ENCODE data around the gene SH2D3A. TPM values are rescaled to one million over a fixed set of nuclear protein-coding genes. Genes with fewer than 3 reads are reported as not detected.

Gene SH2D3A
- total RNA-seq, 2 donors from 2014 or later, result 10.7 to 16.4 TPM

DNA sequence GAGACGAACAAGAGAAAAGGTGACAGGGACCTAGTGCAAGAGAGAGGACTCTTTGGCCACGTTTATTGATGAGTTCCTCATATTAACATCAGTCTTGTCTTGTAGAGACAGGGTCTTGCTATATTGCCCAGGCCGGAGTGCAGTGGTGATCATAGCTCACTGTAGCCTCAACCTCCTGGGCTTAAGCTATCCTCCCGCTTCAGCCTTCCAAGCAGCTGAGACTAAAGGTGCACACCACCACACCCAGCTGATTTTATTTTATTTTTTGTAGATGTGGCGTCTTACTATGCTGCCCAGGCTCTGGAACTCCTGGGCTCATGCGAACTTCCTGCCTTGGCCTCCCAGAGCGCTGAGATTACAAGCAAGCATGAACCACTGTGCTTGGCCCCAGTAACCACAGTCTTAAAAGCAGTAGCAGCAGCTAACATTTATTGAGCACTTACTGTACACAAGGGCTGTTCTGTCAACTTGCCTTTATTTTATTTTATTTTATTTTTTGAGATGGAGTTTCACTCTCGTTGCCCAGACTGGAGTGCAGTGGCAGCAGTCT, 1.1 kb upstream of the SH2D3A start:
- no peaks in the 10 kb centered on the region for H3K27me3 ChIP-seq (ENCODE audit: control insufficient read depth, insufficient read depth, low read length, poor library complexity, severe bottlenecking)
- Mint-ChIP-seq H3K27me3 (ENCODE audit: insufficient read depth) (no peaks in the 10 kb centered on the region), H3K4me3 (peak overlapping the region; percentile 70), H3K27ac (peak overlapping the region; percentile 85), H3K36me3 (ENCODE audit: low read depth) (no peaks in the 10 kb centered on the region), H3K9me3 (no peaks in the 10 kb centered on the region), H3K4me1 (peaks cover 12% of the 10 kb centered on the region)
- no peak overlapping the region for H3K27ac ChIP-seq (ENCODE audit: low read depth, low read length)
- H3K36me3 ChIP-seq (ENCODE audit: control insufficient read depth, insufficient read depth, low read length), result no peaks in the 10 kb centered on the region
- H3K9ac ChIP-seq (ENCODE audit: extremely low read depth, low read length, poor library complexity, severe bottlenecking), result no peak overlapping the region
- TF ChIP-seq, protein P1, sequence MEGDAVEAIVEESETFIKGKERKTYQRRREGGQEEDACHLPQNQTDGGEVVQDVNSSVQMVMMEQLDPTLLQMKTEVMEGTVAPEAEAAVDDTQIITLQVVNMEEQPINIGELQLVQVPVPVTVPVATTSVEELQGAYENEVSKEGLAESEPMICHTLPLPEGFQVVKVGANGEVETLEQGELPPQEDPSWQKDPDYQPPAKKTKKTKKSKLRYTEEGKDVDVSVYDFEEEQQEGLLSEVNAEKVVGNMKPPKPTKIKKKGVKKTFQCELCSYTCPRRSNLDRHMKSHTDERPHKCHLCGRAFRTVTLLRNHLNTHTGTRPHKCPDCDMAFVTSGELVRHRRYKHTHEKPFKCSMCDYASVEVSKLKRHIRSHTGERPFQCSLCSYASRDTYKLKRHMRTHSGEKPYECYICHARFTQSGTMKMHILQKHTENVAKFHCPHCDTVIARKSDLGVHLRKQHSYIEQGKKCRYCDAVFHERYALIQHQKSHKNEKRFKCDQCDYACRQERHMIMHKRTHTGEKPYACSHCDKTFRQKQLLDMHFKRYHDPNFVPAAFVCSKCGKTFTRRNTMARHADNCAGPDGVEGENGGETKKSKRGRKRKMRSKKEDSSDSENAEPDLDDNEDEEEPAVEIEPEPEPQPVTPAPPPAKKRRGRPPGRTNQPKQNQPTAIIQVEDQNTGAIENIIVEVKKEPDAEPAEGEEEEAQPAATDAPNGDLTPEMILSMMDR (conservative IDR thresholded peaks at IDR 0.05), result no peak
- DNase-seq, result no peak
- peak overlapping the region; percentile 89 for H3K4me3 ChIP-seq (ENCODE audit: low read length)
- no peaks in the 10 kb centered on the region for H3K9me3 ChIP-seq (ENCODE audit: control insufficient read depth, low read length)
- 78 to 95% methylated on average over 6 to 8 of the region's 8 CpGs for WGBS, 2 experiments (ENCODE audit: insufficient coverage in 1 of 2, insufficient read length in 1 of 2)
- H3K4me1 ChIP-seq (ENCODE audit: control insufficient read depth, insufficient read depth, low read length), result no peaks in the 10 kb centered on the region

DNA sequence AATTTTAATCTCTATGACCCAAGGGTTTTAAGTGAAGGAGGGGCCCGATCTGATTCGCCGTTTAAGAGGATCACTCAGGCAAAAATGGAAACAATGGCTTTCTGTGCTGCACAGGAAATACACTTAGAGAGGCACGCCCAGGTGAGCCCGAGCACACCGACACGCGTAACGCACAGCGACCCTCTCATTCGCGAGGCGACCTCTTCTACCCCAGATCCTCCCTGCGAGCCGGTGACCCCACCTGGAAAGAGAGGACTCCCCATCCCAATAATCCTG, 216 bp downstream of the SH2D3A start:
- peaks cover 12% of the 10 kb centered on the region for H3K4me1 Mint-ChIP-seq
- Histone ChIP-seq H3K9me3 (ENCODE audit: control insufficient read depth, low read length) (no peaks in the 10 kb centered on the region), H3K4me3 (ENCODE audit: low read length) (peak overlapping the region; percentile 89), H3K36me3 (ENCODE audit: control insufficient read depth, insufficient read depth, low read length) (no peaks in the 10 kb centered on the region), H3K4me1 (ENCODE audit: control insufficient read depth, insufficient read depth, low read length) (no peaks in the 10 kb centered on the region), H3K9ac (ENCODE audit: extremely low read depth, low read length, poor library complexity, severe bottlenecking) (peak overlapping the region; percentile 57), H3K27me3 (ENCODE audit: control insufficient read depth, insufficient read depth, low read length, poor library complexity, severe bottlenecking) (no peaks in the 10 kb centered on the region), H3K27ac (ENCODE audit: low read depth, low read length) (no peak overlapping the region)
- TF ChIP-seq, protein P1 (conservative IDR thresholded peaks at IDR 0.05), result no peak
- 4 to 13% methylated on average over 13 to 15 of the region's 15 CpGs for WGBS, 2 experiments (ENCODE audit: insufficient coverage in 1 of 2, insufficient read length in 1 of 2)
- H3K4me3 Mint-ChIP-seq, result peak overlapping the region; percentile 70
- no peaks in the 10 kb centered on the region for H3K27me3 Mint-ChIP-seq (ENCODE audit: insufficient read depth)
- no peaks in the 10 kb centered on the region for H3K9me3 Mint-ChIP-seq
- no peak for DNase-seq
- H3K27ac Mint-ChIP-seq, result peak overlapping the region; percentile 96
- peaks cover 4% of the 10 kb centered on the region for H3K36me3 Mint-ChIP-seq (ENCODE audit: low read depth)

DNA sequence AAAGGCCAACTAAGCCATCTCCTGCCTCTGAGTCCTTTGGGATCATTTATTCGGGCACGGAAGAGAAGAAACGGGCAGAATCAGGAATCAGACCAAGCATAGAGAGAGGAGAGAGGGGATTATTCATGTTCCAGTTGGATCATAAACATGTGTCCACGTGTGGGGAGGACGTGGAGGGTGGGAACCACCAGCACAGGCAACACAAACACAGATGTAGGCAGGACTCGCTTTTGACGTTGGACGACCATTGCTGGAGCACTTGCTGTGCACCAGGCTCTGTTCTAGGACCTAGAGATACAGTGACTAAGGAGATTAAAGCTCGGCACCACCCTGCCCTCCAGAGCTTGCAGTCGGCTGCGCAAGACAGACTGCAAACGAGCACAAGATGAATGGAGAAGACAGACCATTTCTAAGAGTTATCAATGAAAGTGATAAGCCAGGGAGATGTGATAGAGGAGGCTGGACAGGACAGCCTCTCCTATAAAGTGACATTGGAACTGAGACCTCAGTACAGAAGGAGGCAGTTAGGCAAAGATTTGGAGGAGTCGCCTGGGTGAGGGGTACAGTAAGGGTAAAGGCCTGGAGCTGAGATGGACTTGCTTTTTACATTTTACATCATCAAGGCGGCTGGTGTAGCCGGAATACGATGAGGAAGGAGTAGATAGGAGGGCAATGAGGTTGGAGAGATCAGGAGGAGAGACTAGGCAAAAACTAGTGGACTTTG, 716 bp downstream of the SH2D3A start:
- no peaks in the 10 kb centered on the region for H3K4me1 ChIP-seq (ENCODE audit: control insufficient read depth, insufficient read depth, low read length)
- 33 to 41% methylated on average over 14 to 16 of the region's 16 CpGs for WGBS, 2 experiments (ENCODE audit: insufficient coverage in 1 of 2, insufficient read length in 1 of 2)
- Mint-ChIP-seq H3K9me3 (no peaks in the 10 kb centered on the region), H3K4me1 (peaks cover 12% of the 10 kb centered on the region), H3K36me3 (ENCODE audit: low read depth) (peaks cover 6% of the 10 kb centered on the region), H3K27ac (peak overlapping the region; percentile 96), H3K27me3 (ENCODE audit: insufficient read depth) (no peaks in the 10 kb centered on the region), H3K4me3 (peak overlapping the region; percentile 70)
- TF ChIP-seq, protein P1 (conservative IDR thresholded peaks at IDR 0.05), result no peak
- H3K27me3 ChIP-seq (ENCODE audit: control insufficient read depth, insufficient read depth, low read length, poor library complexity, severe bottlenecking), result no peaks in the 10 kb centered on the region
- H3K9me3 ChIP-seq (ENCODE audit: control insufficient read depth, low read length), result no peaks in the 10 kb centered on the region
- DNase-seq, result peak; percentile 71
- peak overlapping the region; percentile 89 for H3K4me3 ChIP-seq (ENCODE audit: low read length)
- no peaks in the 10 kb centered on the region for H3K36me3 ChIP-seq (ENCODE audit: control insufficient read depth, insufficient read depth, low read length)
- no peak overlapping the region for H3K27ac ChIP-seq (ENCODE audit: low read depth, low read length)
- peak overlapping the region; percentile 57 for H3K9ac ChIP-seq (ENCODE audit: extremely low read depth, low read length, poor library complexity, severe bottlenecking)
